ENCODE measurements around the gene GATAD2B.

Gene GATAD2B

GRCh38 chr1:153958961-153959260 lies 36.1 kb upstream of the GATAD2B start:
- H4K20me1 ChIP-seq (ENCODE audit: insufficient read depth, low read length) = no peaks in the 10 kb centered on the region
- no peak overlapping the region for H3K27ac ChIP-seq (ENCODE audit: low read depth, low read length, poor library complexity, severe bottlenecking)
- peak overlapping the region; percentile 74 for H3K4me3 ChIP-seq (ENCODE audit: low read depth, low read length, poor library complexity, severe bottlenecking)
- H3K4me2 ChIP-seq (ENCODE audit: low read length) = peak overlapping the region; percentile 28
- H2AFZ ChIP-seq (ENCODE audit: low read length) = no peak overlapping the region
- peaks cover 24% of the 10 kb centered on the region for H3K79me2 ChIP-seq (ENCODE audit: insufficient read depth, low read length)
- H3F3A ChIP-seq (ENCODE audit: insufficient read depth, low read length) = no peaks in the 10 kb centered on the region
- no peaks in the 10 kb centered on the region for H3K9me2 ChIP-seq (ENCODE audit: low read depth, low read length)
- no peak overlapping the region for H3K9ac ChIP-seq (ENCODE audit: low read length)
- H3K36me3 ChIP-seq (ENCODE audit: insufficient read depth, low read length) = peaks cover 13% of the 10 kb centered on the region; the same call in 1 of the 2 replicates
- no peak for TF ChIP-seq CTCF (IDR thresholded peaks at IDR 0.05; ENCODE audit: low read length)
- no peak for TF ChIP-seq EZH2 (IDR thresholded peaks at IDR 0.05; ENCODE audit: borderline replicate concordance, low read length)
- peaks cover 46% of the 10 kb centered on the region for H3K4me1 ChIP-seq (ENCODE audit: insufficient read depth, low read length, severe bottlenecking)
- H3K27me3 ChIP-seq (ENCODE audit: insufficient read depth, low read length) = no peaks in the 10 kb centered on the region
- H3K9me3 ChIP-seq (ENCODE audit: low read length) = no peaks in the 10 kb centered on the region

- Histone ChIP-seq H3K4me1 (ENCODE audit: insufficient read depth, low read length, severe bottlenecking) (peaks cover 44% of the 10 kb centered on the region), H3F3A (ENCODE audit: insufficient read depth, low read length) (no peaks in the 10 kb centered on the region), H2AFZ (ENCODE audit: low read length) (no peak within 1 kb of the TSS)
Measured at GRCh38 chr1:153958111-153958960, 35.6 kb upstream of the GATAD2B start, which contains the start of gene CRTC2. TSS of gene CRTC2 (minus strand) at chr1:153958612. CDS start at chr1:153958497, 115 bp downstream.

GRCh38 chr1:153957744-153958110 lies 35.0 kb upstream of the GATAD2B start:
- Histone ChIP-seq H3K4me3 (ENCODE audit: low read depth, low read length, poor library complexity, severe bottlenecking) (peak overlapping the region; percentile 74), H2AFZ (ENCODE audit: low read length) (no peak overlapping the region), H3K27me3 (ENCODE audit: insufficient read depth, low read length) (no peaks in the 10 kb centered on the region), H3K9ac (ENCODE audit: low read length) (peak overlapping the region; percentile 79), H3K4me1 (ENCODE audit: insufficient read depth, low read length, severe bottlenecking) (peaks cover 41% of the 10 kb centered on the region), H3K9me2 (ENCODE audit: low read depth, low read length) (no peaks in the 10 kb centered on the region), H4K20me1 (ENCODE audit: insufficient read depth, low read length) (no peaks in the 10 kb centered on the region), H3F3A (ENCODE audit: insufficient read depth, low read length) (no peaks in the 10 kb centered on the region), H3K36me3 (ENCODE audit: insufficient read depth, low read length) (peaks cover 17% of the 10 kb centered on the region; the same call in 1 of the 2 replicates), H3K4me2 (ENCODE audit: low read length) (peak overlapping the region; percentile 86), H3K9me3 (ENCODE audit: low read length) (no peaks in the 10 kb centered on the region), H3K27ac (ENCODE audit: low read depth, low read length, poor library complexity, severe bottlenecking) (peak overlapping the region; percentile 47), H3K79me2 (ENCODE audit: insufficient read depth, low read length) (peaks cover 24% of the 10 kb centered on the region)
- no peak; the same call in 1 of the 2 replicates for TF ChIP-seq CTCF (IDR thresholded peaks at IDR 0.05; ENCODE audit: low read length)
- no peak for TF ChIP-seq EZH2 (IDR thresholded peaks at IDR 0.05; ENCODE audit: borderline replicate concordance, low read length)

More at GRCh38 chr1:153958111-153958960, 35.6 kb upstream of the GATAD2B start, which contains the start of gene CRTC2:
- Histone ChIP-seq H3K79me2 (ENCODE audit: insufficient read depth, low read length) (peaks cover 24% of the 10 kb centered on the region), H3K27me3 (ENCODE audit: insufficient read depth, low read length) (no peaks in the 10 kb centered on the region), H3K9me3 (ENCODE audit: low read length) (no peaks in the 10 kb centered on the region), H4K20me1 (ENCODE audit: insufficient read depth, low read length) (no peaks in the 10 kb centered on the region), H3K9ac (ENCODE audit: low read length) (peak within 1 kb of the TSS; percentile 79), H3K4me2 (ENCODE audit: low read length) (peak within 1 kb of the TSS; percentile 86), H3K36me3 (ENCODE audit: insufficient read depth, low read length) (peaks cover 14% of the 10 kb centered on the region; the same call in 1 of the 2 replicates), H3K4me3 (ENCODE audit: low read depth, low read length, poor library complexity, severe bottlenecking) (peak within 1 kb of the TSS; percentile 74), H3K9me2 (ENCODE audit: low read depth, low read length) (no peaks in the 10 kb centered on the region), H3K27ac (ENCODE audit: low read depth, low read length, poor library complexity, severe bottlenecking) (peak within 1 kb of the TSS; percentile 47)
- TF ChIP-seq CTCF (IDR thresholded peaks at IDR 0.05; ENCODE audit: low read length) = 0 out of 2 replicates have a peak, but pooled peaks have one; percentile 20
- no peak for TF ChIP-seq EZH2 (IDR thresholded peaks at IDR 0.05; ENCODE audit: borderline replicate concordance, low read length)

All from OCI-LY1 (cell line).